ENCODE results near the gene BARX2. TPM values are rescaled to one million over a fixed set of nuclear protein-coding genes. Genes with fewer than 3 reads are reported as not detected.

The BARX2 gene
- total and polyA plus RNA-seq, 2 donors (not counting 1 experiment from before 2014, with no cell fraction given), result not detected

DNA sequence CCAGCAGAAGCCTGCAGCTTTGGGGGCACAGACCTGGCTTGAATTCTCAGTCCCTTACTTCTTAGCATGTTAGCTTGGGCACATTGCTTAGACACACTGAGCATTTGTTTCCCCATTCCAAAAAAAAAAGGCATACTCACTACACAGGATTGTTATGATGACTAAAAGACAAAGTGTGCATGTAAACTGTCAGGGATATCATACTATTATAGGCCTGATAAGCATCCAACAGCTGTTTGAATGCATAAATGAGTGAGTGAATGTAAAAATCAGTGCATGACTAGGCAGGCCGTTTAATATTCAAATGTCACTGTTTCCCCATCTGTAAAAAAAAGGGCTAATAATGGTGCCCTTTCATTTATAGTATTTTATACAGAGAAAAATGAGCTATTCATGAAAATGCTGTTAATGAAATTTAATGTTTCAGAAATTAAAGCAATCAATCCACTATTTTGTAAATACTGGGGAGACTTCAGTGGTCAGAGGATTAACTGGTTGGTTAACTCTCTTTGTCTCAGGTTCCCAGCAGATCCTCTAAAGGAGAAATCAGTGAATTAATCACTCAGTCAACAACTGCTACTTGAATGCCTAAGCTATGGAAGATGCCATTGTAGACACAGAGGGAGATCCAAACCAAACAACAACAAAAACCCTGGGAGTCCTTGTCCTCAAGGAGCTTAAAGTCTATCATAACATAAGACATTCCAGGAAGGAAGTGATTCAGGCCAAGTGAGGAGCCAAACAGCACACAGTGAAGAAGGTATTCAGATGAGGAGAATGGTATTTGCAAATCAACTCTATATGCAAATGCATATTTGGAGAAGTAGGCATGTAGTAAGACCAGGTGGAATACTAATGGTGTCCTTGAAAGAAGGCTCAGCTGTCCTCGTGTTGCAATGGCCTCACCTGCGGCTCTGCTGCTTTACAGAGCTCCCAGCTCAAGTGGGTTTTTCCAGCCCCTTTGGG is 26.8 kb downstream of the BARX2 start:
- ChIA-PET POLR2A (no interaction called here), CTCF (interaction anchor here (0.6 to 1.2 kb wide), 2 partner anchors 34 to 86 kb away, joined by 3 to 4 read pairs; no protein-coding TSS in a partner anchor)
- Histone ChIP-seq H3K4me1 (ENCODE audit: control insufficient read depth in 2 of 2, insufficient read depth in 2 of 2, low read length in 2 of 2) (no peaks in the 10 kb centered on the region), H3K27ac (ENCODE audit: low read length in 2 of 2) (no peak overlapping the region), H3K79me2 (ENCODE audit: control insufficient read depth, insufficient read depth, low read length) (no peaks in the 10 kb centered on the region), H3K9ac (ENCODE audit: low read length) (no peak overlapping the region), H3K27me3 (replicated peaks in 1 of 4; ENCODE audit: control extremely low read depth in 1 of 4, control insufficient read depth in 3 of 4, insufficient read depth in 4 of 4, low read length in 3 of 4) (peaks cover 0 to 3% (median 0%) of the 10 kb centered on the region in 4 experiments), H3K4me2 (replicated peaks; ENCODE audit: low read depth, low read length, poor library complexity, severe bottlenecking) (no peak overlapping the region), H3K9me3 (ENCODE audit: control extremely low read depth in 1 of 3, control insufficient read depth in 2 of 3, insufficient read depth in 1 of 3, low read length in 2 of 3) (peaks cover 0 to 6% (median 0%) of the 10 kb centered on the region in 3 donors), H2AFZ (ENCODE audit: insufficient read depth, low read depth, low read length, poor library complexity, severe bottlenecking) (no peak overlapping the region), H3K4me3 (ENCODE audit: control extremely low read depth in 1 of 5, extremely low read depth in 1 of 5, insufficient read depth in 1 of 5, low read depth in 2 of 5, low read length in 4 of 5) (no peak overlapping the region), H3K36me3 (replicated peaks in 1 of 2; ENCODE audit: control extremely low read depth in 1 of 2, control insufficient read depth in 1 of 2, extremely low read depth in 1 of 2, insufficient read depth in 2 of 2, low read length in 1 of 2) (no peaks in the 10 kb centered on the region), H4K20me1 (ENCODE audit: control insufficient read depth, insufficient read depth, low read length, poor library complexity, severe bottlenecking) (no peaks in the 10 kb centered on the region)
- Mint-ChIP-seq H3K27ac (no peak overlapping the region), H3K4me3 (no peak overlapping the region), H3K4me1 (no peaks in the 10 kb centered on the region), H3K9me3 (ENCODE audit: insufficient read depth) (no peaks in the 10 kb centered on the region), H3K27me3 (peaks cover 6% of the 10 kb centered on the region)
- ATAC-seq (ENCODE audit: low read depth) (no peak), DNase-seq (no peak)
- WGBS (ENCODE audit: insufficient coverage), result 83% methylated on average over 2 of the region's 3 CpGs
- no peak for TF ChIP-seq EZH2 (IDR thresholded peaks at IDR 0.05; ENCODE audit: borderline replicate concordance, insufficient read depth, low read depth, low read length, poor library complexity, severe bottlenecking)
- TF ChIP-seq, protein P1, sequence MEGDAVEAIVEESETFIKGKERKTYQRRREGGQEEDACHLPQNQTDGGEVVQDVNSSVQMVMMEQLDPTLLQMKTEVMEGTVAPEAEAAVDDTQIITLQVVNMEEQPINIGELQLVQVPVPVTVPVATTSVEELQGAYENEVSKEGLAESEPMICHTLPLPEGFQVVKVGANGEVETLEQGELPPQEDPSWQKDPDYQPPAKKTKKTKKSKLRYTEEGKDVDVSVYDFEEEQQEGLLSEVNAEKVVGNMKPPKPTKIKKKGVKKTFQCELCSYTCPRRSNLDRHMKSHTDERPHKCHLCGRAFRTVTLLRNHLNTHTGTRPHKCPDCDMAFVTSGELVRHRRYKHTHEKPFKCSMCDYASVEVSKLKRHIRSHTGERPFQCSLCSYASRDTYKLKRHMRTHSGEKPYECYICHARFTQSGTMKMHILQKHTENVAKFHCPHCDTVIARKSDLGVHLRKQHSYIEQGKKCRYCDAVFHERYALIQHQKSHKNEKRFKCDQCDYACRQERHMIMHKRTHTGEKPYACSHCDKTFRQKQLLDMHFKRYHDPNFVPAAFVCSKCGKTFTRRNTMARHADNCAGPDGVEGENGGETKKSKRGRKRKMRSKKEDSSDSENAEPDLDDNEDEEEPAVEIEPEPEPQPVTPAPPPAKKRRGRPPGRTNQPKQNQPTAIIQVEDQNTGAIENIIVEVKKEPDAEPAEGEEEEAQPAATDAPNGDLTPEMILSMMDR (IDR thresholded peaks at IDR 0.05), result no peak
- intact Hi-C loops (cut with micrococcal nuclease), result no loop called here

DNA sequence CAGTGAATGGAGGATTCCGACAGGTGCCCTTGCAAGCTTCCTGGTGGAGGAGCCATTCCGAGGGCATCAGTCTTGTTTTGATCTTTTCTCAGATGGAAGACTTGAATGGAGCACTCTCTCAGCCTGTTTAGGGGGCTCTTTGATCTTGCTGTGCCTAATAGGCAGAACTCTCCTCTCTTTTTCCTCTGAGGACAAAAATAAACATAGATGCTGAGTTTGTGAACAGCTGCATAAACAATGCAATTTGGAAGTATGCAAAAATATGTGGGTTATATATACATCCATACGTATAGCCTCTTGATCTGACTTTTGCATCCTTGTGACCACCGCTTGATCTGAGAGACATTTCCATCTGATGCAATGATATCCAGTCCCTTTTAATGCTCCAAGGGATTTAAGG is 29.1 kb downstream of the BARX2 start:
- Mint-ChIP-seq H3K27me3 (peaks cover 6% of the 10 kb centered on the region), H3K27ac (no peak overlapping the region), H3K9me3 (ENCODE audit: insufficient read depth) (no peaks in the 10 kb centered on the region), H3K4me3 (no peak overlapping the region), H3K4me1 (no peaks in the 10 kb centered on the region)
- no peak for DNase-seq
- no peak overlapping the region for H2AFZ ChIP-seq (ENCODE audit: insufficient read depth, low read depth, low read length, poor library complexity, severe bottlenecking)
- WGBS (ENCODE audit: insufficient coverage), result 92% methylated on average over 2 of the region's 4 CpGs
- H3K4me2 ChIP-seq (replicated peaks; ENCODE audit: low read depth, low read length, poor library complexity, severe bottlenecking), result no peak overlapping the region
- no peak overlapping the region for H3K9ac ChIP-seq (ENCODE audit: low read length)
- H3K27ac ChIP-seq (ENCODE audit: low read length in 2 of 2), result no peak overlapping the region
- peaks cover 0 to under 1% (median 0%) of the 10 kb centered on the region in 4 experiments for H3K27me3 ChIP-seq (replicated peaks in 1 of 4; ENCODE audit: control extremely low read depth in 1 of 4, control insufficient read depth in 3 of 4, insufficient read depth in 4 of 4, low read length in 3 of 4)
- no peaks in the 10 kb centered on the region for H3K9me3 ChIP-seq (ENCODE audit: control extremely low read depth in 1 of 3, control insufficient read depth in 2 of 3, insufficient read depth in 1 of 3, low read length in 2 of 3)
- ATAC-seq (ENCODE audit: low read depth), result no peak
- POLR2A ChIA-PET, result no interaction called here
- no peak overlapping the region for H3K4me3 ChIP-seq (ENCODE audit: control extremely low read depth in 1 of 5, extremely low read depth in 1 of 5, insufficient read depth in 1 of 5, low read depth in 2 of 5, low read length in 4 of 5)
- no peaks in the 10 kb centered on the region for H3K79me2 ChIP-seq (ENCODE audit: control insufficient read depth, insufficient read depth, low read length)
- H3K4me1 ChIP-seq (ENCODE audit: control insufficient read depth in 2 of 2, insufficient read depth in 2 of 2, low read length in 2 of 2), result no peaks in the 10 kb centered on the region
- H3K36me3 ChIP-seq (replicated peaks in 1 of 2; ENCODE audit: control extremely low read depth in 1 of 2, control insufficient read depth in 1 of 2, extremely low read depth in 1 of 2, insufficient read depth in 2 of 2, low read length in 1 of 2), result no peaks in the 10 kb centered on the region
- intact Hi-C loops (cut with micrococcal nuclease), result no loop called here
- H4K20me1 ChIP-seq (ENCODE audit: control insufficient read depth, insufficient read depth, low read length, poor library complexity, severe bottlenecking), result no peaks in the 10 kb centered on the region
- CTCF ChIA-PET, result no interaction called here
- TF ChIP-seq, protein P1 (IDR thresholded peaks at IDR 0.05), result no peak
- TF ChIP-seq EZH2 (IDR thresholded peaks at IDR 0.05; ENCODE audit: borderline replicate concordance, insufficient read depth, low read depth, low read length, poor library complexity, severe bottlenecking), result no peak
